GM19324 (cell line): Measurements from ENCODE around the gene SSH2.
"Not testable (repeated sequence)": the region's sequence is repeated elsewhere in the genome, so short reads cannot be mapped to it uniquely, and the experiment has no call there.

ENCODE experiments used
- ATAC-seq: cut with Tn5 transposase; IDR thresholded peaks from one replicate; pipeline ENCODE4 v1.9.1; 2021; ENCODE audit warnings: mild to moderate bottlenecking, moderate library complexity; ENCODE audit not compliant: unreplicated experiment, low FRiP score

The SSH2 gene

DNA sequence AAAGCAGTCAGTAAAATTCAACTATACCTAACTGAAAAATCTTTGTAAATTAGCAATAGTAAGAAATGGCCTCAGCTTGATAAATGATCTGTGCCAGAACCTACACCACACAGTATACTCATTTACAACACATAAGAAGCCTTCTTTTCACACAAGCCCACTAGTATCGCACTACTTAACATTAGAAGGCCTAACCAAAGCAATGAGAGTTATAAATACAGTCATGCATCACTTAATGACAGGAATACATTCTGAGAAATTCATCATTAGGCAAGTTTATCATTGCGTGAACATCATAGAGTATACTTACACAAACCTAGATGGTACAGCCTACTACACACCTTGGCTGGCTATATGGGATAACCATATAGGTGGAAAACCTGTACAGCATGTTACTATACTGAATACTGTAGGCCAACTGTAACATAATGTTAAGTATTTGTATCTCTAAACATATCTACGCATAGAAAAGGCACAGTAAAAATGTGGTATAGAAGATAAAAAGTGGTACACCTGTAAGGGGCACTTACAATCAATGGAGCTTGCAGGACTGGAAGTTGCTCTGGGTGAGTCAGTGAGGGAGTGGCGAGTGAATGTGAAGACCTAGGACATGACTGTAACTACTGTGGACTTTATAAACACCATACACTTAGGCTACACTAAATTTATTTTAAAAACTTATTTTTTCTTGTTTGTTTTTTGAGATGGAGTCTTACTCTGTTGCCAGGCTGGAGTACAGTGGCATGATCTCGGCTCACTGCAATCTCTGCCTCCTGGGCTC, 180.8 kb downstream of the SSH2 start:
- ATAC-seq = no peak

DNA sequence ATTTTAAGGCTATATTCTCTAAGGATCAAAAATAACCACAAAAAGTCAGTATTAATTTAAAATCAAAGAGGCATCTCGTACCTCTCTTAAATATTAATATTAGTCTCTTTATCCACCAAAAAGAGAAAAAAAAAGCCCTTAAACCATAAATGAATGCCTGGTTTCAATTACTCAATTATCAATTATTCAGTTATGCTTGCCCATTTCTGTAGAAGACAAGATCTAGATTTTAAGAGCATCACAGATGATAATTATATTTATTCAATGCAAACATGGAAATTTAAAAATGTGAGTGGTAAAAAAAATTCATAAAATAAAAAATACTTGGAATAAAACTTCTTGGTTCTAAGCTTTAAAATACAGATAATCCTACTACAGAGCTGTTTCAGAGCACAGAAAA, 181.6 kb downstream of the SSH2 start:
- ATAC-seq = no peak

DNA sequence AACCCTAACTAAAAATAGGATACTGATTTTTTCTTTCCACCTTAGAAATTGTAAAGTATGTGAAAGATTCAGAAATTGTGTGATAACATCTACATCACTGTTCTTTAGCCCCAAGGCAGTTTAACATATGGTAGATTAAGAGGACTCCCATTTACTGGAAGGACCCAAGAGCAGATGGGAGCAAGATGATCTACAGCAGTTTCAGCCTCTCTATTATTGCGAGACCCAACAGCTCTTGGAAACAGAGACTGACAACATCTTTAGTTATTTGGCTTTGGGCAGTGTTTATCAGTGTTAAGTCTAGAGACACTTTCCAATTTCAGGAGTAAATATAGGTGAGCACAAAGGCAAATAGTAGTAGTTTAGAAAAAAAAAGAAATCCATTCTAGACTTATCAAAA, 182.4 kb downstream of the SSH2 start:
- no peak for ATAC-seq

DNA sequence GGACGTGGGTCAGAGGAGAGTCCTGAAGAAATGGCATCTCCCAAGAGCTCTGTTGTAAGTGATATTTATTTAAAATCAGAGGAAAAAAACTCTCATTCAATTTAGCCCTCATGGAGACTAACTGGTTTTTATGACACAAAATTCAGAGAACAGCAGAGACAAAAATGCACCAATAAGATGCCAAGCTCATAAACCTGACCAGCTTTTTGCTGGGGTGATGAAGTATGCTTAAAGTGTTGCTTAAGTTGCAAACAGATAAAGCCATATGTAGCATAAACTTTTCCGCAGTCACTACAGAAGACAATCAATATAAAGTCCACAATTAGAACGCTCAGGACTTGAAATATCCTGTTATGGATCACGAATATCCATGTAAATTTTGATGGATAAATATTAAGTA, 183.4 kb downstream of the SSH2 start:
- no peak for ATAC-seq

- no peak for ATAC-seq
Measured at GRCh38 chr17:29744121-29744520, 185.9 kb downstream of the SSH2 start.

DNA sequence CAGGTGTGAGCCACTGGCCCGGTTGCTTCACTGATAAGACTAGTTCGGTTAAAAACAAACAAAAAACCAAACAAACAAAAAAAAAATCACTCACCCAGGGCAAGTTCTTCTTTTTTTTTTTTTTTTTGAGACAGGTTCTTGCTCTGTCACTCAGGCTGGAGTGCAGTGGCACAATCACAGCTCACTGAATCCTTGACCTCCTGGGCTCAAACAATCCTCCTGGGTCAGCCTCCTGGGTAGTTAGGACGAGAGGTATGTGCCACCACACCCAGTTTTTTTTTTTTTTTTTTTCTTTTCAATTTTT, 187.9 kb downstream of the SSH2 start:
- ATAC-seq = no peak

DNA sequence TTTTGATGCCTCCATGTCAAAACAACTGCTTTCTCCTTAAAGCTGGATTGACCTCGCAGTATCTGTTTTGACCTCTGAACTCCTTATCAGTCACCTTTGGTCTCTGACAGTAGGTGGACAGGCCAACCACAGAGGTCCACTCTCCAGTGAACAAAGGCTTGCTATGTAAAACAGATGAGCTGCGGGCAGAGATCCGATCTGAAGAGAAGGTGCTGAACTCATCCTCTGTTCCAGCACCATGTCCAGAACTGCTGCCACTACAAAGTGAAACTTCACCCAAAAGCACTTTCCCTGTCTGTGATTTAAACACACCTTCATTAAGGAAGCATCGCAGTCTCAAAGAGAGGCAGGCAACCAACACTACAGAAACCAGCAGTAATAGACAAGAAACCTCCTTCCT, 190.0 kb downstream of the SSH2 start:
- no peak for ATAC-seq

- no peak for ATAC-seq
Measured at GRCh38 chr17:29734640-29735039, 195.4 kb downstream of the SSH2 start.

- no peak for ATAC-seq
Measured at GRCh38 chr17:29733166-29733565, 196.9 kb downstream of the SSH2 start.

- ATAC-seq = no peak
Measured at GRCh38 chr17:29732613-29733012, 197.4 kb downstream of the SSH2 start.

DNA sequence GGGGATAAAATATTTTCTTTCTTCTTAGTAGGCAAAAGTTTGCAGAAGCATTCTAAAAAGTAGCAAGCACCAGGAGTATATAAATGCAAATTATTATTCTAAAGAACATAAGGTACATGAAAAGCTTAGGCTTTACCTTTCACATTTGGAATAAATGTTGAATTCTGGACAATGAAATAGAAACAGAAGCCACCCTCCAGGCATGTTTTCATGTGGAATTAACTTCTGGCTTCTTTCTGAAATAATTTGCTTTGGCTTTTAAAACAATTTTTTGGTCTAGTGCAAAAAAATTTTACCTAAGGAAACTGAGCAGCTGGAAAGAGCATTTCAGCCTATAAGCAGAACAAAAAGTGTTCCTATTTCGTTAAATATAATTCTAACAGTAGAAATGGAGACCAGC, 197.8 kb downstream of the SSH2 start:
- no peak for ATAC-seq

GRCh38 chr17:29731589-29731929, 198.5 kb downstream of the SSH2 start:
- ATAC-seq = no peak

DNA sequence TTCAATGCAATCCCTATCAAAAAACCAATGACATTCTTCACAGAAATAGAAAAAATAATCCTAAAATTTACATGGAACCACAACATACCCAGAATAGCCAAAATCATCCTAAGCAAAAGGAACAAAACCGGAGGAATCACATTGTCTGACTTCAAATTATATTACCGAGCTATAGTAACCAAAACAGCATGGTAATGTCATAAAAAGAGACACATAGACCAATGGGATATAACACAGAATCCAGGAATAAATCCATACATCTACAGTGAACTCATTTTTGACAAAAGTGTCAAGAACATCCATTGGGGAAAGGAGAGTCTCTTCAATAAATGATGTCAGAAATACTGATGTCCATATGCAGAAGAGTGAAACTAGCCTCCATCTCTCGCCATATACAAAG, 201.5 kb downstream of the SSH2 start:
- no peak for ATAC-seq

DNA sequence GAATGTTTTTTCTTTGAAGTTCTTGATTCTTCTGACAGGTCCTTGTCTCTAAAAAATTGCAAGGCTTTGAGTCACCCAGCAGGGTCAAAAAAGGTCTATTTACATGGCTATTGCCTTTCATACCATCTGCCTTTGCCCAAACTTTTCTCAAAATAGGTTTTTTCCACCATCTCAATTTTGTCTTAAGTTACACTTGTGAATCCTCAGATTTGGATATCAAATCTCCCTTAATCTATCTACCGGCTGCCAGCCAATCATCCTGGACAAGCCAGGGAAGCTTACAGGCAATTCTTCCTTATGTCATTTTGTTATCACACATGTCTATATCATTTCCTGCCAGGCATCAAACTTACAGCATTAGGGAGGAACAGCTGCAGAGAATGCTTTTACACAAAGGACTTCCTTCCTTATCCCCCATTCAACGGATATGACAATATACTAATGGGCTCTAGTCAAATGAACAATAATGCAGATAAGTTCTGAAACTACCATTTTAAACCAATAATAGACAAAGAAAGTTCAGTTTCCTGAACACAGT, 203.2 kb downstream of the SSH2 start:
- ATAC-seq = no peak

DNA sequence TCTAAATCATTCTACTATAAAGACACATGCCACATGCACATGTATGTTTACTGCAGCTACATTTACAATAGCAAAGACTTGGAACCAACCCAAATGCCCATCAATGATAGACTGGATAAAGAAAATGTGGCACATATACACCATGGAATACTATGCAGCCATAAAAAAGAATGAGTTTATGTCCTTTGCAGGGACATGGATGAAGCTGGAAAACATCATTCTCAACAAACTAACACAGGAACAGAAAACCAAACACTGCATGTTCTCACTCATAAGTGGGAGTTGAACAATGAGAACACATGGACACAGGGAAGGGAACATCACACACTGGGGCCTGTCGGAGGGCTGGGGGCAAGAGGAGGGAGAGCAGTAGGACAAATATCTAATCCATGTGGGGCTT, 204.6 kb downstream of the SSH2 start:
- not testable (repeated sequence) for ATAC-seq

DNA sequence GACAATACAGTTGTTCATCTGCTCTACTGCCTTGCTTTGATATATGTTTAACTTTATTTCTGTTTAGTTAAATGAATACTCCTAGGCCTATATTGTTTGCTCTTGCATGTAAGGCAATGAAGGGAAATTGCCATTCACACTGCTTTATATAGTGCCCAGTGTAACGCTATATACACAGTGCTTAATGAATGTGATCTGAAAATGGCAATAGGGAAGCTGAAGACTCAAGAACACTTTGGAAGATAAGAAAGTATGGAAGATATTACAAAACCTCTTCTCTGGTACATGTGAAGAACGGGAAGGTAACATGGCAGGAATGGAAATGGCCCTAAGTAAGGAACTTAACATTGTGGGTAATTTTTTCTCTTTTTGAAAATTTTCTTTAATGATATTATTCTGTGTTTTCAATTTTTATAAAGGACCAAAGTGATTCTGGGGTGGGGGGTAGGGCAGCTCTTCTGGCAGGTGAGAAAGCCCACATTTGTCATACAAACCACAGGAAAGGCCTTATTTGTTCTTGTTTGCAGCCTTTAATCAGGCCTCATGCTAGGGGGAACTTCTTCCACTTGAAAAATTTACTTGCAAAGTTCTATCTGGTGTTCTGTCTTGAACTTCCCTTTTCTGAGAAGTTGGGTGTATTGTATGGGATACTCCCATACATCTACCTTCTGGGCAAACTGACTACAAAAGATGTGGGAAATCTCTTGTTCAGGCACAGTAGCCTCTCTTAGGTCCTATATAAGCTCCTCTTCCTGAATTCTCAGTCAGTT, 206.6 kb downstream of the SSH2 start:
- ATAC-seq = no peak

DNA sequence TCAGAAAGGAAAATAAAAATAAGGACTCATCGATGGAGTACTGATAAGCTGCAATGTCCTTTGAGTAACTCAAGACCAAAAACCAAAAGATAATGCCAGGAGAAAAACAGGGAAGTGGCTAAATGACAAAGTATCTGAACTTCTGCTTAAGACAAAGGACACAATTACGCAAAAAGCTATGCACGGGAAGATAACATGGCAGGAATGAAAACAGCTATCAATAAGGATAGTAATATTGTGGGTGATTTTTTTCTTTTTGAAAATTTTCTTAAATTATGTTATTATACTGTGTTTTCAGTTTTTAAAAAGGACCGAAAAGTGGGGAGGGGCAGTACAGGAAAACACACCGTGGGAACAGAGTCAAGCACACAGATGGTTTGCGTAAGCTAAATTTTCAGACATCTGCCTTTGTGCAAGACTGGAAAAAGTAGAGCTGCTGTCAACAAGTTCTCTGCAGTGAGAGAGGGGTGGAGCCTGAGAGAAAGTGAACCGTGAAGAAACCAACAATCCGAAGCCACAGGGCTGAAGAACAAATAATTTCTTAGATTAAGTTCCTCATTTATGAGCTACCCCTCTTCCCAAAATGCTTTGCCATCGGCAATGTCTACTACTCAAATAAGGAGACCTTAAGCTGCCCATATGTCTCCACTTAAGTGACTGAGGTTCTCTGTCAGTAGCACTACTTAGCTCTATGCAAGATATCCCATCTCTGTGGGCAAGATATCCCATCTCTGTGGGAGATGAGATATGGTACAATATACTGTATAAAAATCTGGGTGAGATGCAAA, 207.4 kb downstream of the SSH2 start:
- ATAC-seq = peak; percentile 77

GRCh38 chr17:29720551-29720950, 209.5 kb downstream of the SSH2 start:
- ATAC-seq = no peak

- no peak for ATAC-seq
Measured at GRCh38 chr17:29719469-29719868, 210.6 kb downstream of the SSH2 start.

DNA sequence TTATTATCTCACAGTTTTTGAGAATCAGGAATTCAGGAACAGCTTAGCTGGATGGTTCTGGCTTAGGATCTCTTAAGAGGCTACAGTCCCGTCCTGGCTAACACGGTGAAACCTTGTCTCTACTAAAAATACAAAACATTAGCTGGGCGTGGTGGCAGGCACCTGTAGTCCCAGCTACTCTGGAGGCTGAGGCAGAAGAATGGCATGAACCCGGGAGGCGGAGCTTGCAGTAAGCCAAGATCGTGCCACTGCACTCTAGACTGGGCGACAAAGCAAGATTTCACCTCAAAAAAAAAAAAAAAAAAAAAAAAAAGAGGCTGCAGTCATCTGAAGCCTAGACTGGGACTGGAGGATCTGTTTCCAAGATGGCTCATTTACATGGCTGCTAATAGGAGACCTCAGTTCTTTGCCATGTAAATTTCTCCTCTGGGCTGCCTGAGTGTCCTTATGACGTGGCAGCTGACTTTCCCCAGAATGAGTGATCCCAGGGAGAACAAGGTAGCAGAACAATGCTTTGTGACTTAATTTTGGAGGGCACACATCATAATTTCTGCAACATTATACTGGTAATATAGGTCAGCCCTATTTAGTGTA, 211.5 kb downstream of the SSH2 start:
- ATAC-seq = no peak

DNA sequence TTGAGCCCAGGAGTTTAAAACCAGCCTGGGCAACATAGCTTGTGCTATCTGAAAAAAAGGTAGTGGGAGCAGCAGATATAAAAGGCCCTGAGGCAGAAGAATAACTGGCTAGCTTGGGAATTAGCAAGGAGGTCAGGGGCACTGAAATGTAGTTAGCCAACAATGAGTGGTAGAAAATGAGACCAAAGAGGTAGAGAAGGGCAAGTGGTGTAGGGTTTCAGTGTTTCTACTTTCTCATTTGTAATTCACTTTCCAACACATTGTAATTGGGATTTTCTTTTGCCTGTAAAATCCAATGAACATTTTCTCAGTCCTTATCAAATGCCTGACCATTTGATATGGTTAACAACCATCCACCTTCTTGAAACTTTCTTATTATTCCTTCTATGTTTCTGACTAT, 212.2 kb downstream of the SSH2 start:
- ATAC-seq = no peak
